ENCODE data around the gene COL5A1.
A peak's percentile ranks its signal among the peaks of the same experiment; 100 is the strongest.

The COL5A1 gene

GRCh38 chr9:134626571-134627416 lies 14.8 kb upstream of the COL5A1 start:
- TF ChIP-seq ZNF274 (IDR thresholded peaks at IDR 0.05; ENCODE audit: low read depth, low read length) (no peak), YY1 (IDR thresholded peaks at IDR 0.05; ENCODE audit: insufficient read depth, insufficient read length) (no peak), SUZ12 (IDR thresholded peaks at IDR 0.05; ENCODE audit: extremely low read depth, insufficient read depth, insufficient read length) (no peak)
- Histone ChIP-seq H3K4me1 (ENCODE audit: insufficient read depth, insufficient read length) (peaks cover 29% of the 10 kb centered on the region), H3K4me3 (ENCODE audit: insufficient read length, low read depth) (no peak overlapping the region), H3K27me3 (ENCODE audit: insufficient read depth, insufficient read length) (no peaks in the 10 kb centered on the region), H3K9ac (ENCODE audit: insufficient read length, low read depth) (no peak overlapping the region), H3K36me3 (ENCODE audit: insufficient read depth, insufficient read length, low read length) (no peaks in the 10 kb centered on the region), H3K9me3 (ENCODE audit: insufficient read depth, low read length) (no peaks in the 10 kb centered on the region)
- peak; percentile 64 for DNase-seq (ENCODE audit: low read depth, low spot score)

GRCh38 chr9:134627417-134628353 lies 13.9 kb upstream of the COL5A1 start:
- Histone ChIP-seq H3K9ac (ENCODE audit: insufficient read length, low read depth) (peak overlapping the region; percentile 16), H3K9me3 (ENCODE audit: insufficient read depth, low read length) (no peaks in the 10 kb centered on the region), H3K4me1 (ENCODE audit: insufficient read depth, insufficient read length) (peaks cover 28% of the 10 kb centered on the region), H3K36me3 (ENCODE audit: insufficient read depth, insufficient read length, low read length) (no peaks in the 10 kb centered on the region), H3K4me3 (ENCODE audit: insufficient read length, low read depth) (no peak overlapping the region), H3K27me3 (ENCODE audit: insufficient read depth, insufficient read length) (no peaks in the 10 kb centered on the region)
- no peak for DNase-seq (ENCODE audit: low read depth, low spot score)
- TF ChIP-seq YY1 (IDR thresholded peaks at IDR 0.05; ENCODE audit: insufficient read depth, insufficient read length), result no peak
- no peak for TF ChIP-seq SUZ12 (IDR thresholded peaks at IDR 0.05; ENCODE audit: extremely low read depth, insufficient read depth, insufficient read length)
- no peak for TF ChIP-seq ZNF274 (IDR thresholded peaks at IDR 0.05; ENCODE audit: low read depth, low read length)

- no peaks in the 10 kb centered on the region for H3K36me3 ChIP-seq (ENCODE audit: insufficient read depth, insufficient read length, low read length)
- no peak for DNase-seq (ENCODE audit: low read depth, low spot score)
- no peaks in the 10 kb centered on the region for H3K9me3 ChIP-seq (ENCODE audit: insufficient read depth, low read length)
- H3K4me1 ChIP-seq (ENCODE audit: insufficient read depth, insufficient read length), result peaks cover 28% of the 10 kb centered on the region
- H3K4me3 ChIP-seq (ENCODE audit: insufficient read length, low read depth), result no peak overlapping the region
- no peak overlapping the region for H3K9ac ChIP-seq (ENCODE audit: insufficient read length, low read depth)
- TF ChIP-seq SUZ12 (IDR thresholded peaks at IDR 0.05; ENCODE audit: extremely low read depth, insufficient read depth, insufficient read length), result no peak
- no peak for TF ChIP-seq ZNF274 (IDR thresholded peaks at IDR 0.05; ENCODE audit: low read depth, low read length)
- no peak for TF ChIP-seq YY1 (IDR thresholded peaks at IDR 0.05; ENCODE audit: insufficient read depth, insufficient read length)
- peaks cover under 1% of the 10 kb centered on the region for H3K27me3 ChIP-seq (ENCODE audit: insufficient read depth, insufficient read length)
These were observed 13.3 kb upstream of the COL5A1 start for GRCh38 chr9:134628354-134628736.

GRCh38 chr9:134629061-134629585 lies 12.5 kb upstream of the COL5A1 start:
- Histone ChIP-seq H3K27me3 (ENCODE audit: insufficient read depth, insufficient read length) (peaks cover 6% of the 10 kb centered on the region), H3K36me3 (ENCODE audit: insufficient read depth, insufficient read length, low read length) (no peaks in the 10 kb centered on the region), H3K9me3 (ENCODE audit: insufficient read depth, low read length) (no peaks in the 10 kb centered on the region), H3K9ac (ENCODE audit: insufficient read length, low read depth) (peak overlapping the region; percentile 18), H3K4me3 (ENCODE audit: insufficient read length, low read depth) (no peak overlapping the region), H3K4me1 (ENCODE audit: insufficient read depth, insufficient read length) (peaks cover 21% of the 10 kb centered on the region)
- no peak for TF ChIP-seq ZNF274 (IDR thresholded peaks at IDR 0.05; ENCODE audit: low read depth, low read length)
- no peak for DNase-seq (ENCODE audit: low read depth, low spot score)

- H3K9ac ChIP-seq (ENCODE audit: insufficient read length, low read depth), result peak overlapping the region; percentile 18
- TF ChIP-seq YY1 (IDR thresholded peaks at IDR 0.05; ENCODE audit: insufficient read depth, insufficient read length) (no peak), SUZ12 (IDR thresholded peaks at IDR 0.05; ENCODE audit: extremely low read depth, insufficient read depth, insufficient read length) (no peak), ZNF274 (IDR thresholded peaks at IDR 0.05; ENCODE audit: low read depth, low read length) (no peak)
- H3K4me3 ChIP-seq (ENCODE audit: insufficient read length, low read depth), result no peak overlapping the region
- H3K27me3 ChIP-seq (ENCODE audit: insufficient read depth, insufficient read length), result peaks cover 8% of the 10 kb centered on the region
- H3K9me3 ChIP-seq (ENCODE audit: insufficient read depth, low read length), result no peaks in the 10 kb centered on the region
- DNase-seq (ENCODE audit: low read depth, low spot score), result no peak
- H3K4me1 ChIP-seq (ENCODE audit: insufficient read depth, insufficient read length), result peaks cover 18% of the 10 kb centered on the region
- H3K36me3 ChIP-seq (ENCODE audit: insufficient read depth, insufficient read length, low read length), result no peaks in the 10 kb centered on the region
These were observed 11.8 kb upstream of the COL5A1 start for GRCh38 chr9:134629586-134630392.

GRCh38 chr9:134630393-134630790 lies 11.2 kb upstream of the COL5A1 start:
- no peak for DNase-seq (ENCODE audit: low read depth, low spot score)
- Histone ChIP-seq H3K27me3 (ENCODE audit: insufficient read depth, insufficient read length) (peaks cover 10% of the 10 kb centered on the region), H3K9ac (ENCODE audit: insufficient read length, low read depth) (no peak overlapping the region), H3K9me3 (ENCODE audit: insufficient read depth, low read length) (no peaks in the 10 kb centered on the region), H3K4me3 (ENCODE audit: insufficient read length, low read depth) (no peak overlapping the region), H3K4me1 (ENCODE audit: insufficient read depth, insufficient read length) (peaks cover 13% of the 10 kb centered on the region), H3K36me3 (ENCODE audit: insufficient read depth, insufficient read length, low read length) (no peaks in the 10 kb centered on the region)
- no peak for TF ChIP-seq YY1 (IDR thresholded peaks at IDR 0.05; ENCODE audit: insufficient read depth, insufficient read length)
- no peak for TF ChIP-seq ZNF274 (IDR thresholded peaks at IDR 0.05; ENCODE audit: low read depth, low read length)
- TF ChIP-seq SUZ12 (IDR thresholded peaks at IDR 0.05; ENCODE audit: extremely low read depth, insufficient read depth, insufficient read length), result no peak
